OCI-LY3 (cell line): ENCODE results near the gene SCGB1C2.
"Not testable (repeated sequence)": the region's sequence is repeated elsewhere in the genome, so short reads cannot be mapped to it uniquely, and the experiment has no call there.

Experiments
- H2AFZ ChIP-seq: fragments of 200-600, 300-600 bp; shearing (Covaris generic); 2 replicates; pipeline ENCODE4 v1.6.0; 2014; ENCODE audit warnings: antibody characterized with exemption, low read depth, low read length
- H3K27ac ChIP-seq: fragments of 200-600, 300-600 bp; sonication (generic); 2 replicates; pipeline ENCODE4 v1.5.1; 2014; ENCODE audit warnings: mild to moderate bottlenecking, low read length, moderate library complexity, mixed read lengths
- H3K27me3 ChIP-seq: fragments of 200-600, 300-600 bp; sonication (generic); 2 replicates; pipeline ENCODE4 v1.6.1; 2014; ENCODE audit warnings: low read depth, low read length, mixed read lengths
- H3K36me3 ChIP-seq: fragments of 200-600, 300-600 bp; sonication (generic); replicated peaks from 2 replicates; pipeline ENCODE3; 2014; ENCODE audit warnings: low read depth, low read length, mixed read lengths
- H3K4me1 ChIP-seq: fragments of 300-600, 200-600 bp; sonication (generic); 2 replicates; pipeline ENCODE4 v1.6.1; 2014; ENCODE audit warnings: low read length, mixed read lengths
- H3K4me2 ChIP-seq: fragments of 200-600, 300-600 bp; sonication (generic); 2 replicates; pipeline ENCODE4 v1.6.1; 2014; ENCODE audit warnings: low read length, mixed read lengths
- H3K4me3 ChIP-seq: fragments of 300-600, 200-600 bp; sonication (generic); 2 replicates; pipeline ENCODE4 v1.5.1; 2014; ENCODE audit warnings: antibody characterized with exemption, mild to moderate bottlenecking, low read length, moderate library complexity
- H3K79me2 ChIP-seq: fragments of 300-600, 200-600 bp; shearing (Covaris generic); 2 replicates; pipeline ENCODE4 v1.6.1; 2014; ENCODE audit warnings: mild to moderate bottlenecking, low read length, mixed read lengths
- H3K9ac ChIP-seq: fragments of 300-600, 200-600 bp; shearing (Covaris generic); 2 replicates; pipeline ENCODE4 v1.6.0; 2014; ENCODE audit warnings: mild to moderate bottlenecking, low read length, moderate library complexity
- H3K9me3 ChIP-seq: fragments of 200-600, 300-600 bp; shearing (Covaris generic); 2 replicates; pipeline ENCODE4 v1.6.1; 2014; ENCODE audit warnings: low read length, mixed read lengths; ENCODE audit not compliant: insufficient read depth
- H4K20me1 ChIP-seq: fragments of 200-600, 300-600 bp; sonication (generic); 2 replicates; pipeline ENCODE4 v1.6.1; 2016; ENCODE audit warnings: low read length, mixed read lengths; ENCODE audit not compliant: insufficient read depth
- EZH2phosphoT487 ChIP-seq: fragments of 200-600 bp; shearing (Covaris generic); IDR thresholded peaks from 2 replicates; pipeline ENCODE4 v1.6.1; 2018; ENCODE audit warnings: antibody characterized with exemption, mixed run types, low read depth
- TF ChIP-seq, protein P1 (sequence below): fragments of 200-600, 300-600 bp; sonication (generic); IDR thresholded peaks from 2 replicates; pipeline ENCODE4 v1.5.1; 2014; ENCODE audit warnings: antibody characterized with exemption, low read length, low read depth

The SCGB1C2 gene

DNA sequence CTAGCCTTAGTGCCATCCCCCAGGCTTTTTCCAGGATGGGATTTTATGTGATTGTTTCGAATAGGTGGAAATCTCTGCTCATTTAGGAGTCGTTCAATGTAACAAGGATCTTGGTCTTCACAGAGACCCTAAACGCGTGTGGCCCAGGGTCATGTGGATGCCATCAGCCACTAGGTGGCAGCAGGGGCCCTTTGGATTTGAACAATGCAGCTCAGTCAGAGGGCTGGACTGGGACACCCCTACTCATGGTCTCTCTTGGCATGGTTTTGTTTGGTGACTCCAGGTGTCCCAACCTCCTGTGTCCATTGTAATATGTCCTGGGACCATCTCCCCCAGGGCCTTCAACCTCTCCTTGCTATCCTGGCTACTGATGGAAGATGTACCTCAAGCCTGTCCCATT lies 838 bp upstream of the SCGB1C2 start:
- not testable (repeated sequence) for H3K4me3 ChIP-seq, H3K27ac ChIP-seq

DNA sequence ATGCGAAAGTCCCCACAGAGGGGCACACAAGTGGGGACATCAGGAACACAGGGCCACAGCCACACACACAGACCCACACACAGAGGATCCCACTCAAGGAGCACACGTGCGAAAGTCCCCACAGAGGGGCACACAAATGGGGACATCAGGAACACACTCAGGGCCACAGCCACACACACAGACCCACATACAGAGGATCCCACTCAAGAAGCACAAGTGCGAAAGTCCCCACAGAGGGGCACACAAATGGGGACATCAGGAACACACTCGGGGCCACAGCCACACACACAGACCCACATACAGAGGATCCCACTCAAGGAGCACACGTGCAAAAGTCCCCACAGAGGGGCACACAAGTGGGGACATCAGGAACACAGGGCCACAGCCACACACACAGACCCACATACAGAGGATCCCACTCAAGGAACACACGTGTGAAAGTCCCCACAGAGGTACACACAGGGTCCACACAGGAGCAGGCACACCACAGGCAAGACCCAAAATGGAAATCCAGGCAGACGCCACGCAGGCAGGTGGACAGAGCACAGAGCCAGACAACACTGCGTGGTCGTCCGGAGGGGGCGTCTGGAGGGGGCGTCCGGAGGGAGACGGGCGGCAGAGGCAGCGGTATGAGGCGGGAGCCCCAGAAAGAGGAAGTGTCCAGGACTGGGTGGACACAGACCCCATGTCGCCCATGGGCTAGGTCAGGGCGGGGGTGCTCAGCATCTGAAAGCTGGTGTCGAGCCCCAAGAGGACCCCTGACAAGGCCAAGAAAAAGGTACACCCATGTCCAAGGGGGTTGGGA lies 2.2 kb downstream of the SCGB1C2 start:
- H3K79me2 ChIP-seq, H2AFZ ChIP-seq, H4K20me1 ChIP-seq, H3K4me3 ChIP-seq, H3K36me3 ChIP-seq, H3K27me3 ChIP-seq, H3K27ac ChIP-seq, H3K9ac ChIP-seq, H3K4me1 ChIP-seq, H3K9me3 ChIP-seq, H3K4me2 ChIP-seq: not testable (repeated sequence)

More for the DNA sequence above, 838 bp upstream of the SCGB1C2 start:
- not testable (repeated sequence) for H3K27me3 ChIP-seq, H3K4me2 ChIP-seq, H3K9ac ChIP-seq, H3K4me1 ChIP-seq, H4K20me1 ChIP-seq, H3K36me3 ChIP-seq, H3K79me2 ChIP-seq, H3K9me3 ChIP-seq, H2AFZ ChIP-seq
- TF ChIP-seq, protein P1, sequence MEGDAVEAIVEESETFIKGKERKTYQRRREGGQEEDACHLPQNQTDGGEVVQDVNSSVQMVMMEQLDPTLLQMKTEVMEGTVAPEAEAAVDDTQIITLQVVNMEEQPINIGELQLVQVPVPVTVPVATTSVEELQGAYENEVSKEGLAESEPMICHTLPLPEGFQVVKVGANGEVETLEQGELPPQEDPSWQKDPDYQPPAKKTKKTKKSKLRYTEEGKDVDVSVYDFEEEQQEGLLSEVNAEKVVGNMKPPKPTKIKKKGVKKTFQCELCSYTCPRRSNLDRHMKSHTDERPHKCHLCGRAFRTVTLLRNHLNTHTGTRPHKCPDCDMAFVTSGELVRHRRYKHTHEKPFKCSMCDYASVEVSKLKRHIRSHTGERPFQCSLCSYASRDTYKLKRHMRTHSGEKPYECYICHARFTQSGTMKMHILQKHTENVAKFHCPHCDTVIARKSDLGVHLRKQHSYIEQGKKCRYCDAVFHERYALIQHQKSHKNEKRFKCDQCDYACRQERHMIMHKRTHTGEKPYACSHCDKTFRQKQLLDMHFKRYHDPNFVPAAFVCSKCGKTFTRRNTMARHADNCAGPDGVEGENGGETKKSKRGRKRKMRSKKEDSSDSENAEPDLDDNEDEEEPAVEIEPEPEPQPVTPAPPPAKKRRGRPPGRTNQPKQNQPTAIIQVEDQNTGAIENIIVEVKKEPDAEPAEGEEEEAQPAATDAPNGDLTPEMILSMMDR = peak; percentile 19

DNA sequence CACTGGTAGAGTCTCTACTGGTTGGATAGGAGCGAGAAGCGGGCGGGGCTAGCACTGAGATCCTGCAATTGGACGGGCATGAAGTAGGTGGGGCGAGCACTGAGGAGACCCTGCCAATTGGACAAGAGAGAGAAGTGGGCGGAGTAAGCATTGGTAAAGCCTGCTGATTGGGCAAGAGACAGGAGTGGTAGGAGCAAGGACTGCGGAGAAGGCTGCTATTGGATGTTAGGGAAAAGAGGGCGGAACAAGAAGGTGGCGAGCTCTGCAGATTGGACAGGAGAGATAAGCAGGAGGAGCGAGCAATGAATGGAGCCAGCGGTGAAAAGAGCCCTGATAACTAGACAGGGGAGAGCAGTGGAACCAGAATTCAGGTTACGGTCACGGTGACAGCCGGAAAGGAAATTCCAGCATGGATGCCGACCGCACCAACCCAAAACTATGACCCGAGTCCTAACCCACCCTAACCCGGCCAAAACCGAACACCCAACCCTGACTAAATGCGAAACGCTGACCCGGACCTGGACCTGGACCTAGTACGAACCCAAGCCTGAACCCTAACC lies 4.8 kb downstream of the SCGB1C2 start:
- H2AFZ ChIP-seq = no peak overlapping the region
- no peaks in the 10 kb centered on the region for H3K36me3 ChIP-seq
- TF ChIP-seq EZH2phosphoT487 = no peak
- TF ChIP-seq, protein P1 = no peak
- no peak overlapping the region for H3K27ac ChIP-seq
- no peak overlapping the region for H3K4me3 ChIP-seq
- H3K27me3 ChIP-seq = no peaks in the 10 kb centered on the region
- H3K79me2 ChIP-seq = no peaks in the 10 kb centered on the region
- H3K4me1 ChIP-seq = no peaks in the 10 kb centered on the region
- no peaks in the 10 kb centered on the region for H4K20me1 ChIP-seq
- no peaks in the 10 kb centered on the region for H3K9me3 ChIP-seq
- no peak overlapping the region for H3K4me2 ChIP-seq
- no peak overlapping the region for H3K9ac ChIP-seq

DNA sequence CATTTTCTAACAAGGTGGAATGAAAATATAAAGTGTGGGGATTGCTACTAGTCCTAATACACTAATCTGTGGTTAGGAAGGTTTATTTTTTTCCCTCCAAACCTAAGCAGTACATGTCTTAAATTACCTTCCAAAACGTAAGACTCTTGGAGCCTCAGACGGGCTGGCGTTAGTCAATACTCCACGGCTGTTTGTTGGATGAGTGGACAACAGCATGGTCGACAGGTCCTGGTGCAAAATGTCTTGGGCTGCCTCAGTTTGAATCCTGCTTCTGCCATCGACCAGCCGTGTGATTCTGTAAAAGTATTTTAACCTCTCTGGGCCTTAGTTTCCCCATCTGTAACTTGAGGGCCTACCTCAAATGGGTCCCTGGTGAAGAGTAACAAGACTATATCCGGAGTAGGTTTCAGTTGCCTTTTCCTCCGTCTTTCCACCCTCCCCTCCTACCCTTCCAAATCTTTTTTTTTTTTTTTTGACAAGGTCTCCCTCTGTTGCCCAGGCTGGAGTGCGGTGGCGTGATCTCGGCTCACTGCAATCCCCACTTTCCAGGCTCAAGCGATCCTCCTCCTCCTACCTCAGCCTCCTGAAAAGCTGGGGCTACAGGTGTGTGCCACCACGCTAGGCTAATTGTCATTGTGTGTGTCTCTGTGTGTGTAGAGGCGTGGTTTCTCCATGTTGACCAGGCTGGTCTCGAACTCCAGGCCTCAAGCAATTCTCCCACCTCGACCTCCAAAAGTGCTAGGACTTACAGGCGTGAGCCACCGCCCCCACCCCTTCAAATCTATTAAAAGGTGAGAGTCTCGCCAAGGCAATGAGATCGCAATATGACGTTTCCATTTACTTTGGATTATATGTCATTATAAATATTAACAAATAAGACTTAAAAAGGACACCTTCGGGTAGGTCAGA lies 5.8 kb downstream of the SCGB1C2 start:
- H3K9ac ChIP-seq = no peak overlapping the region
- H3K4me2 ChIP-seq = peak overlapping the region; percentile 58

More for the DNA sequence above, 5.8 kb downstream of the SCGB1C2 start:
- Histone ChIP-seq H3K27ac (no peak overlapping the region), H3K27me3 (no peaks in the 10 kb centered on the region), H3K79me2 (no peaks in the 10 kb centered on the region), H3K36me3 (no peaks in the 10 kb centered on the region), H3K4me1 (no peaks in the 10 kb centered on the region), H4K20me1 (no peaks in the 10 kb centered on the region), H2AFZ (no peak overlapping the region), H3K9me3 (no peaks in the 10 kb centered on the region), H3K4me3 (no peak overlapping the region)
- TF ChIP-seq, protein P1 = no peak
- TF ChIP-seq EZH2phosphoT487 = no peak
